ENCODE results near the gene TIMMDC1. TPM values are rescaled to one million over a fixed set of nuclear protein-coding genes. Genes with fewer than 3 reads are reported as not detected.

TIMMDC1 gene
- total and polyA plus RNA-seq, 10 of the 15 experiments (the other 5 are each of a cell fraction or from before 2014, with no cell fraction given) = 55.9 to 146 (median 72.1) TPM

- peaks cover 2 to 34% of the 10 kb centered on the region in 2 experiments for H3K36me3 ChIP-seq (ENCODE audit: control insufficient read depth in 2 of 2, insufficient read depth in 2 of 2, low read length in 1 of 2)
- ATAC-seq = 0 out of 3 replicates have a peak, but pooled peaks have one; percentile 27
- H2AFZ ChIP-seq (ENCODE audit: control insufficient read depth, low read depth, low read length) = no peak overlapping the region
- no peaks in the 10 kb centered on the region for H3K79me2 ChIP-seq (ENCODE audit: control insufficient read depth, insufficient read depth, low read length)
- H3K4me3 ChIP-seq = no peak overlapping the region
- no peaks in the 10 kb centered on the region for H3K4me1 ChIP-seq (ENCODE audit: control insufficient read depth, insufficient read depth, low read length)
- POLR2A ChIA-PET = interaction anchor here (0.7 to 3.7 kb wide), 2 partner anchors 10 to 166 kb away, joined by 6 to 19 read pairs; no protein-coding TSS in a partner anchor
- no peaks in the 10 kb centered on the region for H3K27me3 ChIP-seq (replicated peaks in 1 of 2; ENCODE audit: control insufficient read depth in 2 of 2, insufficient read depth in 2 of 2, low read length in 1 of 2)
- RAD21 ChIA-PET (ENCODE audit: unreplicated experiment) = interaction anchor here (1.0 kb wide), 1 partner anchor 82 kb away, joined by 4 read pairs; no protein-coding TSS in a partner anchor
- no peak overlapping the region for H3K27ac ChIP-seq (ENCODE audit: control insufficient read depth, insufficient read depth)
- CTCF ChIA-PET = interaction anchor here (0.8 to 1.4 kb wide), 4 partner anchors 10 to 243 kb away, joined by 3 read pairs; no protein-coding TSS in a partner anchor
- no peaks in the 10 kb centered on the region for H4K20me1 ChIP-seq (ENCODE audit: control insufficient read depth, insufficient read depth)
- intact Hi-C loops (cut with micrococcal nuclease; ENCODE audit: unreplicated experiment) = no loop called here
- WGBS (ENCODE audit: insufficient coverage, insufficient replicate concordance, low lambda C conversion rate, missing lambda C conversion rate) = 100% methylated on average over 1 of the region's 1 CpG
- H3K9ac ChIP-seq (ENCODE audit: control insufficient read depth, insufficient read depth, low read length) = no peak overlapping the region
- SMC1A ChIA-PET (ENCODE audit: uncharacterized antibody, unreplicated experiment) = interaction anchor here (1.3 to 2.1 kb wide), 5 partner anchors 9 to 165 kb away, joined by 3 to 10 read pairs (median 4); no protein-coding TSS in a partner anchor
- BruUV-seq (replicated peaks) = no TSS peak
- no peaks in the 10 kb centered on the region; the same call in 2 of the 3 replicates for H3K9me3 ChIP-seq (replicated peaks; ENCODE audit: control insufficient read depth, insufficient read depth, low read length)
- no peak overlapping the region for H3K4me2 ChIP-seq (ENCODE audit: control insufficient read depth, insufficient read depth)
- in situ Hi-C loops (cut with MboI) = no loop called here
- DNase-seq (ENCODE audit: low read depth, low spot score) = no peak
- FAIRE-seq = no peak
- TF ChIP-seq CEBPB (IDR thresholded peaks at IDR 0.05; ENCODE audit: borderline replicate concordance in 1 of 2, low read depth in 2 of 2, low read length in 2 of 2) (no peak), YBX1 (IDR thresholded peaks at IDR 0.05) (no peak), KAT2A (conservative IDR thresholded peaks at IDR 0.05; ENCODE audit: control insufficient read depth, low read depth, low read length) (no peak)
- TF ChIP-seq, protein P1, sequence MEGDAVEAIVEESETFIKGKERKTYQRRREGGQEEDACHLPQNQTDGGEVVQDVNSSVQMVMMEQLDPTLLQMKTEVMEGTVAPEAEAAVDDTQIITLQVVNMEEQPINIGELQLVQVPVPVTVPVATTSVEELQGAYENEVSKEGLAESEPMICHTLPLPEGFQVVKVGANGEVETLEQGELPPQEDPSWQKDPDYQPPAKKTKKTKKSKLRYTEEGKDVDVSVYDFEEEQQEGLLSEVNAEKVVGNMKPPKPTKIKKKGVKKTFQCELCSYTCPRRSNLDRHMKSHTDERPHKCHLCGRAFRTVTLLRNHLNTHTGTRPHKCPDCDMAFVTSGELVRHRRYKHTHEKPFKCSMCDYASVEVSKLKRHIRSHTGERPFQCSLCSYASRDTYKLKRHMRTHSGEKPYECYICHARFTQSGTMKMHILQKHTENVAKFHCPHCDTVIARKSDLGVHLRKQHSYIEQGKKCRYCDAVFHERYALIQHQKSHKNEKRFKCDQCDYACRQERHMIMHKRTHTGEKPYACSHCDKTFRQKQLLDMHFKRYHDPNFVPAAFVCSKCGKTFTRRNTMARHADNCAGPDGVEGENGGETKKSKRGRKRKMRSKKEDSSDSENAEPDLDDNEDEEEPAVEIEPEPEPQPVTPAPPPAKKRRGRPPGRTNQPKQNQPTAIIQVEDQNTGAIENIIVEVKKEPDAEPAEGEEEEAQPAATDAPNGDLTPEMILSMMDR (IDR thresholded peaks at IDR 0.05 in 2 of 3, conservative IDR thresholded peaks at IDR 0.05 in 1 of 3; ENCODE audit: control insufficient read depth in 2 of 3, extremely low read depth in 1 of 3, insufficient read depth in 1 of 3, low read depth in 3 of 3, low read length in 3 of 3) = peak in 1 of 3 experiments; percentile 8; a peak in 1 of 6 replicates
Measured at GRCh38 chr3:119518026-119518425, 19.7 kb downstream of the TIMMDC1 start.

Measured in GM12878 (cell line).